ENCODE data around the gene TRIM69. TPM values are rescaled to one million over a fixed set of nuclear protein-coding genes. Genes with fewer than 3 reads are reported as not detected.

Gene TRIM69
- polyA plus RNA-seq, 5 donors: 19.9 to 28.4 (median 22.6) TPM

GRCh38 chr15:44796508-44796907, 60.2 kb downstream of the TRIM69 start:
- no peak for DNase-seq

- no peak for DNase-seq
These were observed 62.5 kb downstream of the TRIM69 start for GRCh38 chr15:44798826-44799225.

- no peak for DNase-seq
These were observed 65.0 kb downstream of the TRIM69 start for GRCh38 chr15:44801364-44801763.

- no peak for DNase-seq
These were observed 65.5 kb downstream of the TRIM69 start for GRCh38 chr15:44801797-44802196.

GRCh38 chr15:44802336-44802735, 66.0 kb downstream of the TRIM69 start:
- DNase-seq: no peak

- no peak for DNase-seq
These were observed 68.1 kb downstream of the TRIM69 start for GRCh38 chr15:44804298-44805046.

GRCh38 chr15:44808557-44808956, 72.2 kb downstream of the TRIM69 start:
- DNase-seq: no peak

GRCh38 chr15:44810237-44810636, 73.9 kb downstream of the TRIM69 start:
- no peak for DNase-seq

GRCh38 chr15:44811337-44811736, 75.0 kb downstream of the TRIM69 start:
- no peak for DNase-seq

- no peak for DNase-seq
These were observed 75.7 kb downstream of the TRIM69 start for GRCh38 chr15:44812029-44812517.

- no peak for DNase-seq
These were observed 76.9 kb downstream of the TRIM69 start for GRCh38 chr15:44813231-44813630.

Other genes starting within 250 kb of the TRIM69 start
- gene EIF3J, start 199.4 kb upstream of the TRIM69 start, polyA plus RNA-seq (ENCODE audit: insufficient read depth in 1 of 5, insufficient read length in 5 of 5, low replicate concordance in 1 of 5): 10 to 100 TPM; 80.9 to 99.0 (median 95.2) TPM
- gene SPG11, start 72.9 kb upstream of the TRIM69 start, polyA plus RNA-seq (ENCODE audit: insufficient read depth in 1 of 5, insufficient read length in 5 of 5, low replicate concordance in 1 of 5): 10 to 100 TPM; 73.3 to 87.4 (median 79.5) TPM
- 1 to 10 TPM in 4 of 5 donors, under 1 TPM in 1; 0.68 to 1.6 (median 1.2) TPM for gene PATL2, start 25.2 kb upstream of the TRIM69 start, polyA plus RNA-seq (ENCODE audit: insufficient read depth in 1 of 5, insufficient read length in 5 of 5, low replicate concordance in 1 of 5)
- gene B2M, start 25.0 kb upstream of the TRIM69 start, polyA plus RNA-seq (ENCODE audit: insufficient read depth in 1 of 5, insufficient read length in 5 of 5, low replicate concordance in 1 of 5): 1,000 to 10,000 TPM; 1,333 to 1,801 (median 1,405) TPM
- not detected for gene TERB2, start 220.2 kb downstream of the TRIM69 start, polyA plus RNA-seq (ENCODE audit: insufficient read depth in 1 of 5, insufficient read length in 5 of 5, low replicate concordance in 1 of 5)

All from right lung (tissue), 5 donors.